ENCODE results near the gene RNF130.
"Not testable (repeated sequence)": the region's sequence is repeated elsewhere in the genome, so short reads cannot be mapped to it uniquely, and the experiment has no call there.

Gene RNF130

GRCh38 chr5:180052211-180052818, 19.2 kb downstream of the RNF130 start:
- no peak for DNase-seq

- DNase-seq: no peak
Measured at GRCh38 chr5:180050121-180050940, 21.2 kb downstream of the RNF130 start.

GRCh38 chr5:180049185-180049548, 22.4 kb downstream of the RNF130 start:
- no peak for DNase-seq

DNA sequence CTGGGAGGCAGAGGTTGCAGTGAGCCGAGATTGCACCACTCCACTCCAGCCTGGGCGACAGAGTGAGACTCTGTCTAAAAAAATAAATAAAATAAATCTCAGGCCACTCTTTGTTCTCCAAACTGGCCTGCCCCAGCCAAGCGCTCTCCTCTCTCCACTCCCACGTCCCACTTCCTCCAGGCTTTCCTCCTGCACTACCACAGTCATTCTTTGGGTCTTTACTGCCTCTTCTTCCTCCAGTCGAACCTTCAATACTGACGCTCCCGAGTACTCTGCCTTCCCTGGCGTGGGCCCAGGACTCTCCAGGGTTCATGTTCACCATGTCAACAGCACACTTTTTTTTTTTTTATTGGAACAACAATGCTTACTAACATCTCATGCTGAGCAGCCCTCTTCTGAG, 23.9 kb downstream of the RNF130 start:
- no peak for DNase-seq

- no peak for DNase-seq
Measured at GRCh38 chr5:180046656-180047055, 24.9 kb downstream of the RNF130 start.

GRCh38 chr5:180045889-180046499, 25.6 kb downstream of the RNF130 start:
- DNase-seq: no peak

DNA sequence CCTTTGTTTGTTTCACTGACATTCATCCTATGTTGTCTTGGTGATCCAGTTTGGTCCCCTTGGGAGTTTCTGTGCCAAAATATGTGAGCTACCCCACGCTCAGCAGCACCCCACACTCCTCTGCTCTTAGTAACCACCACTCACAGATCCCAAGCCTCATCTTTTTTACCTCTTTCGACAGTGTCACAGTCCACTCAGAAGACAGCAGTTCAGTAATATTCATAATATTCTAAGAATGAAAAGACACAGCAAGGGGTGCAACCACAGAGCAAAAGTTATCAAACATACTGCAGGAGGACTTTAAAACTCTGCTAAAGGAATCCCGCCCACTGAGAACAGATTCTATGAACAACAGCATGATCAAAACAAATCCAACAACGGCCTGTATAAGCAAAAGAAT, 28.2 kb downstream of the RNF130 start:
- no peak for DNase-seq

DNA sequence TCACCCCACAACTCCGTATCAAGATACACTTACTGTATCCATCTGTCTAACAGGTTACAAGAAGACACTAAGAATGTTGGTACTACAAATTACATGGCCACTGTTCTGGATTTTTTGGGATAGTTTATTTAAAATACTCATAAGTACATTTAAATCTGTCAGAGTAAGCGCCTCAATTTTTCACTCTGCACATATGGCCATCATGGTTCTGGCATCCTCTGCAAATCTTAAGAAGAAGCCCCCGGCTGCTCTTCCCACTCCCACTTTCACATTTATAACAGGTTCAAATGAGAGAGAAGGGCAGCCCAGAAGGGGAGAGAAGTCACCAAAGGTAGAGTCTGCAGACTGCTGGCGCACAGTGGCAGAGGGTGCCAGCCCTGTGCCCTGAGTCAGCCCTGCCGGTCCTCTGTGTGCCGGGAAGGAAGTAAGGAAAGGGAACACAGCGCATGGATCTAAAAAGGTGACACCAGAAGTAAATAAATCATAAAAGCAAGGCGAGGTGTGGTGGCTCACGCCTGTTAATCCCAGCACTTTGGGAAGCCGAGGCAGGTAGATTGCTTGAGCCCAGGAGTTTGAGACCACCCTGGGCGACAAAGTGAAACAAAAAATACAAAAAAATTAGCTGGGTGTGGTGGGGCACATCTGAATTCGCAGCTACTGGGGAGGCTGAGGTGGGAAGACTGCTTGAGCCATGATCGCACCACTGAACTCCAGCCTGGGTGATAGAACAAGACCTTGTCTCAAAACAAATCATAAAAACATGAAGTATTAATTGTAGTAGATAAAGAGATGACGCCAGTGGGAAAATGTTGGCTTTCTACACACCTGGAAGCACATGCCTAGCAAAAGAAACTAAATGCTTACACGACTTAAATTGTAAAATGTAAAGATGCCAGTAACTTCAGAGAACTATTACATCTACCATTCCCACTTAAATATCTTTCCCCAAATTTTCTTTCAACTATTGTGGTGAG, 30.0 kb downstream of the RNF130 start:
- no peak for DNase-seq

DNA sequence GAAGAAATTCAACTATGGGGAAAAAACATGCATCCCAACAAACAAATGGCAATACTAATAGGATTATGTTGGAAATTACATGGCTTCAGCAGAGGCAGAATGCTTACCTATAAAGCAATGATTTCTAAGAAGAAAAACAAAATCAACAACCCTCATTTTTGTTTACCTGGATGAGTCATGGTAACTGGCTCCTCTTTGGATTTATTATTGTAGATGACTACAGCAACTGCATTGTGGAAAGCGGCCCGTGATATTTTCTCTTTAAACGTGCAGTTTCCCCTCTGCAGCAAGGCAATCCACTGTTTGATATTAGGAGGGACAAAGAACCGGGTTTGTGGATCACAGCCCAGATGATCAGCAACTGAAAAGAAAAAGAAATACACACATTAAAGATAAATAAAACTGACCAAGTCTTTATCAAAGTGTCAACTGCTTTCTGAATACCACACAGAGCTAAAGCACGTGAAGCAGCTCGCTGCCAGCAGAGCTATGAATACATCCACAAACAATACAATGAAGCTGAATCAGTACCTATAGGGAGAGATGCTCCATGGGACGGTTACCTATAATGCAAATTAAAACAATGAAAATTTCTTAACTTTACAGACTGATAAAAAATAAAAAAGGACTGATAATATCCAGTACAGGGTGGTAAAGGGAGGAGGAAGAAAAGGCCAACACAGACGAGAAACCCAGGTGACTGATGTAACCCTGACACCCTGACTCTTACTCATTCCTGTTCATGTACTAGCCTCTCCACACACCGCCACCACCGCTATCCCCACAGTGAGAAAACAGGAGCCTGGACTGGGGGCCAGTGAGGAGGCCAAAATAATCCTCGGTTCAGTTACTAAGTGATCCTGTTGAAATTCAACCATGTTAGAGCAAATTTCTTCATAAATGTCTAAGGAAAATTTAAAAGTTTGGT, 31.0 kb downstream of the RNF130 start:
- no peak for DNase-seq

DNA sequence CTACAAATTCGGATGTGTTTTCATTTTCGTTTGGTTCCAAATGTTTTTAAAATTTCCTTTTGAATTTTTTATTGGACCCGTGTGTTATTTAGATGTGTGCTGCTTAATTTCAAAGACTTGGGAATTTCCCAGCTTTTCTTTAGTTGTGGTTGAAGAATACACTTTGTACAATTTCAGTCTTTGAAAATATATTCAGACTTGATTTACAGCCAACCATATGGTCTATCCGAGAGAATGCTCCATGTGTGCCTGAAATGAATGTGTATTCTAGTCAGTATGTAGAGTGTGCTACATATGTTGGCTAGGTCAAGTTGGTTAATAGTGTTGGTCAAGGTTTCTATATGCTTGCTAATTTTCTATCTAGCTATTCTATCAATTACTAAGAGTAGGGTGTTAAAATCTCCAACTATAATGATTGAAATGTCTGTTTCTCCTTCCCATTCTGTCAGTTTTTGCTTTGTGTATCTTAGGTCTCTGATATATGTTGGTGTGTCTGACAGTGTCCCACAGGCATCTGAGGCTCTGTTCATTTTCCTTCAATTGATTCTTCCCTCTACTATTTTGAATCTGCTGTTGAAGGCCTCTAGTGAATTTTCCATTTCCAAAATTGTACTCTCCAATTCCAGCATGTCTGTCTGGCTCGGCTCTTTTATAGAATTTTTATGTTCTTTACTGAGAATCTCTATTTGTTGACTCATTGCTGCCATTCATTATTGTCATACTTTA, 36.2 kb downstream of the RNF130 start:
- DNase-seq: no peak

DNA sequence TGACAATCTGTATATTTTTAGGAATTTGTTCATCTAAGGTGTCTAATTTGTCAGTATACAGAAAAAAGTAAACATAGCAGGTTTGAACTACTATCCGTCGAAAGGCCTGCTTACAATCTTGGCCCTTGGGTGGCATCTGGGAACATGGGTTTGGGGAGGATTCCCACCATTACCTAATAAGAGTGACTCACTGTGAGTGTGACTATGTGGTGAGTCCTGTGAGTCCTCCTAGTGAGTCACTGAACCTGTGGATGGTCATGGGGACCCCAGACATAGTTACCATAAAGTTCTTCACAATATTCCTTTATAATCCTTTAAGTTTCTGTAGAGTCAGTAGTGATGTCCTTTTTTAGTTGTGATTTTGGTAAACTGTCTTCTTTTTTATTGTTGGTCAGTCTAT, 37.0 kb downstream of the RNF130 start:
- no peak for DNase-seq

DNA sequence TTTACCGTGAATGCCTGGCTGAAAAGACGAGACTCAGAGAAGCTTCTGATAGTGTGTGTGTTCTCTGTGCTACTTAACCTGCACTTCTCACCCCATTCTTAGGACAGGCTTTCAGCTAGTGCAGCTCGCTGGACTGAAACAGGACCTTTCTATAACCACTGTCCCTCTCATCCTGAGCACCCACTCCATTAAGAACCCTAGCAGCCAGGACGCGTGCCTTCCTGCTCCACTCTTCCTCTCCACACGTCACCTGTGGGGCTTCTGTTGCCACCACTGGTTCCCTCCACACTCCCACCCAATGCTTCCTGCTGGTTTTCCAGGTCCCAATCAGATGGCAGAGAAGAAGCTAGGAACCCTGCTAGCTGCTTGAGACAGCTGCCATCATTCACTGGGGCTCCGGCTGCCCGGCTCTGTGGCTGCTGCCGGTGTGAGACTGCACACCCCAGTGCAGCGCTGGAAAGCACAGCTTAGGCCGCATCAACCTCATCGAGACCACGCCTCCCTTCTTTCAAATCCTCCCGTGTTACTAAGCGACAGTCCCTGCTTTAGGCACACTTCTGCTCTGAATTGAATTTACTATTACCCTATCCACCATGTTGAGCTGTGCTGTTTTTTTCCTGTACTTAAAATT, 44.0 kb downstream of the RNF130 start:
- DNase-seq: no peak

DNA sequence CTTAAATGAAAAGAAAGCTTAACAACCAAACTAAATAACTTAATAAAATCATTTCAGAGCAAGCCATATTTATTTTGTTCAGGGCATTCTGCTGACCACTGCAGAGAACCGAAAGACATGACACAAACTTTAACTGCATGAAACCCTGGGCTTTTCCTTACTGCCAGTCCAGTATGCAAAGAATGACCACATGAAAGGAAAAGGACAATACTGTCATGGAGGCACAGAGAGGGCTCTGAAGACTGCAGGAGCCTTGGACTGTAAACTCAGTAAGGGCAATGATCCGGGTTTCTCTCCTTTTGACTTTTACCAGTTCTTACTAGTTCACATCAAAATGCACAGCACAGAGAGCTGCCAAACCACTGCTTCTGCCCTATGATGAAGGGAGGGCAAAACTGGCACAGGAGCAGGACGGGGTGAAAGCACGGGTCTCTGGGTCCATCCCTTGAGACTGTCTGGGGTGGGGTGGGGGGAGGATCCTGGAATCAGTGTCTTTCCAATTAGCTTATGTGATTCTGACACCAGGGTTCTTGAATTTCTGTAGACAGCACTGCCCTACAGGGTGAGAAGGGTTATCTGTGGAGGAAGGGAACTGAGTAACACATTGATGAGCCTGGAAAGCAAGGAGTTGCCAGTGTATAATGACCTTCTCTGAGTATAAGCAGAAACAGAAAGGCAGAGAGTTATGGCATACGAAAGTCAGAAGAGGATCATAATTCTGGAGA, 44.7 kb downstream of the RNF130 start:
- no peak for DNase-seq

- no peak for DNase-seq
Measured at GRCh38 chr5:180026320-180026719, 45.2 kb downstream of the RNF130 start.

- DNase-seq: no peak
Measured at GRCh38 chr5:180021900-180022299, 49.7 kb downstream of the RNF130 start.

GRCh38 chr5:180020176-180020575, 51.4 kb downstream of the RNF130 start:
- no peak for DNase-seq

DNA sequence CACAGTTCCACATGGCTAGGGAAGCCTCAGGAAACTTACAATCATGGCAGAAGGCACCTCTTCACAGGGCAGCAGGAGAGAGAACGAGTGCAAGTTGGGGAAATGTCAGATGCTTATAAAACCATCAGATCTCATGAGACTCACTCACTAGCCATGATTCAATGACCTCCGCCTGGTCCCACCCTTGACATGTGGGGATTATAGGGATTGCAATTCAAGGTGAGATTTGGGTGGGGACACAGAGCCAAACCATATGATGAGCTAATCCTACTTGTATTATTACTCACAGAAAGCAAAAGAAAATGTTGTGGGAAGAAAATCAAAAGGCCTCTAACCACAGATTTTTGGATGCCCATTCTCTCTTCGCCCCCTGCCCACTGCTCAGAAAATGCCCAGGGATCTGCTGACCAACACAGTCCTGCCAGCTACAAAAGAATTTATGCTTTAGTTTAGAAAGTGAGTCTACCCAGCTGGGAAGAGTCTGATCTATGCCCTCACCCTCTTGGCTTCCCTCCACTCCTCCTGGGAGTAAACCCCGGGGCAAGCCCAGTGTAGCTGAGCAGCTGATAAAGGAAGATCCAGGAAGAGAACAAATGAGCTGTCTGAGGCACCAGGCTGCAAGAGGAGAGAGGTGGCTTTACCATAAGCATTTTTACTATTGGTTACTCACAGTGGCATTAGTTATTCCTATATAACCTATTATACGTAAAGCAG, 53.1 kb downstream of the RNF130 start:
- no peak for DNase-seq

DNA sequence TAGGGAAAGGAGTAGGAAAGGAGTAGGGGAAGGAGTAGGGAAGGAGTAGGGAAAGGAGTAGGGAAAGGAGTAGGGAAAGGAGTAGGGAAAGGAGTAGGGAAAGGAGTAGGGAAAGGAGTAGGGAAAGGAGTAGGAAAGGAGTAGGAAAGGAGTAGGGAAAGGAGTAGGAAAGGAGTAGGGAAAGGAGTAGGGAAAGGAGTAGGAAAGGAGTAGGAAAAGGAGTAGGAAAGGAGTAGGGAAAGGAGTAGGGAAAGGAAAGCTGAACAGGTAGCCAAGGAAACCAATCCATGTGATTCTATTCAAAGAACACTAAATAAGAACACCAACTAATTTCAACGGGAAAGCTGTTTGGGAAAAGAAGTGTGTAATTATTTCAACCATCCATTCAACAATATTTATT, 56.0 kb downstream of the RNF130 start:
- DNase-seq: not testable (repeated sequence)

DNA sequence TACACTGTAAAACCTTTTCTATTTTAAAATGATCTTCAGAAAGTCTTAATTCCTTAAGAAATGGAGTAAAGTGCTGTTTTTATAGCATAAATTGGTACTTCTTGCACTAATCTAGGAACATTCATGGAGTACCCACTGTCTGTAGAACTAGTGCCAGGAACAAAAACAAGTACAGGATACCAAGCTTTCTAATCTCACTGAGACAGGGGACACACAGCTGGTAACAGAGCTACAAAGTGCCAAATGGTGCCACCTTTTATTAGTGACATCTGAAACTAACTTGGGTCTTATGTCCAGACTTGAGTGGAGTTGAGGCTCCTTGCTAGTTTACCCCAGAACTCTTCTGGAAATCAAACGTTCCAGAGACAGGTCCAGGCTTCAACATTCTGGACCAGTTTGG, 57.9 kb downstream of the RNF130 start:
- no peak for DNase-seq
